ENCODE measurements around the gene ALCAM.

GRCh38 chr3:105397974-105398373 lies 31.3 kb downstream of the ALCAM start:
- TF ChIP-seq POLR2A (IDR thresholded peaks at IDR 0.05; ENCODE audit: low read length) (no peak), GATA1 (IDR thresholded peaks at IDR 0.05; ENCODE audit: low read depth, low read length) (no peak)

Measured in erythroblast (primary cell).